OCI-LY1 (cell line): ENCODE data around the gene MYO1D.

Experiments used
- H2AFZ ChIP-seq: fragments of 200-600 bp; sonication (generic), shearing (Covaris generic); 2 replicates; pipeline ENCODE4 v1.6.0; 2014; ENCODE audit warnings: antibody characterized with exemption, mild to moderate bottlenecking, low read length
- H3F3A ChIP-seq: fragments of 200-600 bp; sonication (generic), shearing (Covaris generic); 2 replicates; pipeline ENCODE4 v1.6.0; 2014; ENCODE audit warnings: mild to moderate bottlenecking, antibody characterized with exemption, low read length, moderate library complexity; ENCODE audit not compliant: insufficient read depth
- H3K27ac ChIP-seq: fragments of 200-600 bp; sonication (generic); 2 replicates; pipeline ENCODE4 v1.5.1; 2014; ENCODE audit warnings: low read length, mixed run types, mild to moderate bottlenecking, low read depth; ENCODE audit not compliant: poor library complexity, severe bottlenecking
- H3K27me3 ChIP-seq: fragments of 200-600 bp; sonication (generic); 2 replicates; pipeline ENCODE4 v1.6.0; 2014; ENCODE audit warnings: antibody characterized with exemption, mild to moderate bottlenecking, low read length, moderate library complexity; ENCODE audit not compliant: insufficient read depth
- H3K36me3 ChIP-seq: fragments of 200-600 bp; sonication (generic); 2 replicates; pipeline ENCODE4 v1.6.1; 2014; ENCODE audit warnings: mild to moderate bottlenecking, antibody characterized with exemption, low read length, moderate library complexity, mixed read lengths; ENCODE audit not compliant: insufficient read depth
- H3K4me1 ChIP-seq: fragments of 200-600 bp; sonication (generic); 2 replicates; pipeline ENCODE4 v1.5.1; 2014; ENCODE audit warnings: mild to moderate bottlenecking, low read length, moderate library complexity; ENCODE audit not compliant: insufficient read depth, severe bottlenecking
- H3K4me2 ChIP-seq: fragments of 200-600 bp; sonication (generic), shearing (Covaris generic); 2 replicates; pipeline ENCODE4 v1.6.1; 2014; ENCODE audit warnings: low read length
- H3K4me3 ChIP-seq: fragments of 200-600 bp; sonication (generic); 2 replicates; pipeline ENCODE4 v1.5.1; 2014; ENCODE audit warnings: low read length, low read depth, mild to moderate bottlenecking, mixed read lengths; ENCODE audit not compliant: poor library complexity, severe bottlenecking
- H3K79me2 ChIP-seq: fragments of 200-600 bp; shearing (Covaris generic); 2 replicates; pipeline ENCODE4 v1.6.1; 2016; ENCODE audit warnings: mixed run types, low read length, mixed read lengths; ENCODE audit not compliant: insufficient read depth
- H3K9ac ChIP-seq: fragments of 200-600 bp; sonication (generic), shearing (Covaris generic); 2 replicates; pipeline ENCODE4 v1.6.1; 2014; ENCODE audit warnings: mild to moderate bottlenecking, low read length, mixed read lengths
- H3K9me2 ChIP-seq: fragments of 200-600 bp; sonication (generic), shearing (Covaris generic); 2 replicates; pipeline ENCODE4 v1.6.1; 2014; ENCODE audit warnings: low read depth, mild to moderate bottlenecking, low read length, mixed read lengths
- H3K9me3 ChIP-seq: fragments of 200-600 bp; shearing (Covaris generic); 2 replicates; pipeline ENCODE4 v1.6.1; 2014; ENCODE audit warnings: low read length, mixed read lengths
- H4K20me1 ChIP-seq: fragments of 200-600 bp; sonication (generic), shearing (Covaris generic); 2 replicates; pipeline ENCODE4 v1.6.0; 2016; ENCODE audit warnings: mild to moderate bottlenecking, low read length; ENCODE audit not compliant: insufficient read depth
- EZH2 ChIP-seq: fragments of 200-600 bp; sonication (generic), shearing (Covaris generic); IDR thresholded peaks from 2 replicates; pipeline ENCODE4 v1.8.0; 2017; ENCODE audit warnings: borderline replicate concordance, mixed run types, mild to moderate bottlenecking, antibody characterized with exemption, low read length, moderate library complexity, mixed read lengths
- TF ChIP-seq, protein P1 (sequence below): fragments of 200-600 bp; sonication (generic), shearing (Covaris generic); IDR thresholded peaks from 2 replicates; pipeline ENCODE4 v1.5.1; 2017; ENCODE audit warnings: mild to moderate bottlenecking, antibody characterized with exemption, low read length, moderate library complexity, mixed read lengths

MYO1D gene

DNA sequence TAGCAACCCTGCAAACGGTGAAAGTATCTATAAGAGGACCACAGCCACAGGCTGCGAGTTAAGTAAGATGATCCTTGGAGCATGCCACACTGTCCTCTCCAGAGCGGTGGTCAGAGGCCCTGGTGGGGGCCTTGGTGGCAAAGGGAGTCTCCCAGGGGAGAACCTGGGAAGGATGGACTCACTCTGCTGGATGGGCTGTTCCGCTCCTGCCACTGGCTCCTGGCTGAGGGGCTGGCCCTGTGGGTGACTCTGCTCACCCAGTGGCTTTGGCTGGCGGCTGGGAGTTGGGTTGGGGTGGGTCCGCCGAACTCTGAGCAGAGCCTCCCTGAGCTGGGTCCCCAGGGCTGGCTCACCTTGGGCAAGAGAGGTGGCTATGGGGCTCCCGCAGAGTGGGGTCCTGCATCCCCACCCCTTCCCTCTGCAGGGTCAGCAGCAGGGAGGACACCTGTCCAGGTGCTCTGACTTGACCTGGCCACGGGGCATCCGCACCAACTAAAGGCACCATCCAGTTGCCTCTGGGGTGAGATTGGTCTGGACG lies 382.9 kb downstream of the MYO1D start:
- Histone ChIP-seq H3K4me3 (peak overlapping the region; percentile 26), H3F3A (no peaks in the 10 kb centered on the region), H3K27ac (no peak overlapping the region), H3K4me1 (peaks cover 4% of the 10 kb centered on the region), H2AFZ (no peak overlapping the region), H3K27me3 (peaks cover 18% of the 10 kb centered on the region), H3K9me2 (no peaks in the 10 kb centered on the region), H3K9me3 (no peaks in the 10 kb centered on the region), H4K20me1 (no peaks in the 10 kb centered on the region), H3K4me2 (peak overlapping the region; percentile 41; the same call in 1 of the 2 replicates), H3K9ac (no peak overlapping the region), H3K79me2 (no peaks in the 10 kb centered on the region), H3K36me3 (no peaks in the 10 kb centered on the region)
- no peak for TF ChIP-seq EZH2
- TF ChIP-seq, protein P1, sequence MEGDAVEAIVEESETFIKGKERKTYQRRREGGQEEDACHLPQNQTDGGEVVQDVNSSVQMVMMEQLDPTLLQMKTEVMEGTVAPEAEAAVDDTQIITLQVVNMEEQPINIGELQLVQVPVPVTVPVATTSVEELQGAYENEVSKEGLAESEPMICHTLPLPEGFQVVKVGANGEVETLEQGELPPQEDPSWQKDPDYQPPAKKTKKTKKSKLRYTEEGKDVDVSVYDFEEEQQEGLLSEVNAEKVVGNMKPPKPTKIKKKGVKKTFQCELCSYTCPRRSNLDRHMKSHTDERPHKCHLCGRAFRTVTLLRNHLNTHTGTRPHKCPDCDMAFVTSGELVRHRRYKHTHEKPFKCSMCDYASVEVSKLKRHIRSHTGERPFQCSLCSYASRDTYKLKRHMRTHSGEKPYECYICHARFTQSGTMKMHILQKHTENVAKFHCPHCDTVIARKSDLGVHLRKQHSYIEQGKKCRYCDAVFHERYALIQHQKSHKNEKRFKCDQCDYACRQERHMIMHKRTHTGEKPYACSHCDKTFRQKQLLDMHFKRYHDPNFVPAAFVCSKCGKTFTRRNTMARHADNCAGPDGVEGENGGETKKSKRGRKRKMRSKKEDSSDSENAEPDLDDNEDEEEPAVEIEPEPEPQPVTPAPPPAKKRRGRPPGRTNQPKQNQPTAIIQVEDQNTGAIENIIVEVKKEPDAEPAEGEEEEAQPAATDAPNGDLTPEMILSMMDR, result no peak

DNA sequence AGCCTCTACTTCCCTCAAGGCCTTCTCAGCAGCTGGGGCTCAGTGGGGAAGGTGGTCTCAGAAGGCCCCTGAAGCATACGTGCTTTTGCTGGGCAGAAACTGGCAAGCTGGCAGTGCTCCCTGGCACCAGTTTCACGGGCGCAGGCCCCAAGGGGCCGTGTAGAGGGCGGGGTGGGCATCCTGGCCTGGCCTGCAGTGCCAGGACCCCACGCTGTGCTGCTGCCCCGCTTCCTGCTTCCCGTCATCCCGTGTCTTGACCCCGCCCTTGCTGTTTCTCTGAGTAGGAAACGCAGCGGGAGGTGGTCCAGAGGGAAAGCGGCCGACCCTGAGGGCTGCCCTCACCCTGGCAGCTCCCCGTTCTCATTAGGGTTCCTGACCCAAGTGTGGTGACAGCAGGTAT lies 383.4 kb downstream of the MYO1D start:
- H3K4me2 ChIP-seq, result no peak overlapping the region
- H2AFZ ChIP-seq, result no peak overlapping the region
- peaks cover 13% of the 10 kb centered on the region for H3K27me3 ChIP-seq
- H3K4me1 ChIP-seq, result peaks cover 4% of the 10 kb centered on the region
- no peaks in the 10 kb centered on the region for H3K9me2 ChIP-seq
- H3K4me3 ChIP-seq, result no peak overlapping the region
- H3K9me3 ChIP-seq, result no peaks in the 10 kb centered on the region
- H3K9ac ChIP-seq, result no peak overlapping the region
- no peaks in the 10 kb centered on the region; the same call in 1 of the 2 replicates for H3K36me3 ChIP-seq
- no peaks in the 10 kb centered on the region for H4K20me1 ChIP-seq
- H3K79me2 ChIP-seq, result no peaks in the 10 kb centered on the region
- no peaks in the 10 kb centered on the region for H3F3A ChIP-seq
- no peak overlapping the region for H3K27ac ChIP-seq
- no peak for TF ChIP-seq EZH2
- TF ChIP-seq, protein P1, result no peak

DNA sequence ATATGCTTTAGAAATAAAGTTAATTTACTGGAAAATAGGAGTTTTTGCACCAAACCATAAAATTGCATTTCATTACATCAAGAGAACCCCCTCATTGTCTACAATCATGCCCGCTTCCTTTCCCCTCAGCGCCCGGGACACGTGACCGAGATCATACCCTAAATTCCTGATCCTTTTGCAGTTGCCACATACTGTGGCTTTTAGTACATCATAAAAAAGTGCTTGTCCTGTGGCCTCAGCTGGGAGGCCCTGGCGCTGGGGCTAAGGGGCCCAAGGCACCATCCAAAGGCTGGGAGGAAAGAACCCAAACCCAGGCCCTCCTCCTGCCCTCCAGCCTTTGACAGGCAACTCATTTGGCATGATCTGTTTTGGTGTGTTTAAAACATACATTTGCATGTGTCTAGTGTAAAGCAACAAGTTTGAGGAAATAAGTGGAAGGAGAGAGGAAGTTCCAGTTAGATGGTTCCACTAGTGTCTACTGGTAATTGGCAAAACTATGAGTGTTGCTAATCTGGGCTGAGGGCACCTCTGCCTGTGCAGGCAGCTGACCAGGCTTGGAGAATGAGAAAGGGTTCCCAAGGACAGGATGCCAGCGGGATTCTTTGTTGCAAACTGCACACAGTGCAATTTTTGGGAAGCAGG lies 384.2 kb downstream of the MYO1D start:
- H3K9ac ChIP-seq, result no peak overlapping the region
- H3K27ac ChIP-seq, result no peak overlapping the region
- no peaks in the 10 kb centered on the region for H3K79me2 ChIP-seq
- H3K4me3 ChIP-seq, result no peak overlapping the region
- H3K4me2 ChIP-seq, result no peak overlapping the region
- peaks cover 4% of the 10 kb centered on the region for H3K4me1 ChIP-seq
- H3K9me2 ChIP-seq, result no peaks in the 10 kb centered on the region
- peaks cover 7% of the 10 kb centered on the region for H3K27me3 ChIP-seq
- no peak overlapping the region for H2AFZ ChIP-seq
- H3F3A ChIP-seq, result no peaks in the 10 kb centered on the region
- TF ChIP-seq EZH2, result no peak
- TF ChIP-seq, protein P1, result no peak
- H4K20me1 ChIP-seq, result no peaks in the 10 kb centered on the region
- H3K36me3 ChIP-seq, result no peaks in the 10 kb centered on the region; the same call in 1 of the 2 replicates
- H3K9me3 ChIP-seq, result no peaks in the 10 kb centered on the region
